GM21619 (cell line): ENCODE measurements around the gene PDPK1.
"Not testable (repeated sequence)": the region's sequence is repeated elsewhere in the genome, so short reads cannot be mapped to it uniquely, and the experiment has no call there.

Source experiments
- ATAC-seq: cut with Tn5 transposase; IDR thresholded peaks from one replicate; pipeline ENCODE4 v1.9.1; 2021; ENCODE audit not compliant: unreplicated experiment

PDPK1 gene

GRCh38 chr16:2609827-2610470 is 72.1 kb downstream of the PDPK1 start:
- ATAC-seq, result no peak

- ATAC-seq, result no peak
Observed at GRCh38 chr16:2610781-2611498, 73.1 kb downstream of the PDPK1 start.

GRCh38 chr16:2611499-2611862 is 73.7 kb downstream of the PDPK1 start:
- no peak for ATAC-seq

GRCh38 chr16:2611877-2612276 is 74.1 kb downstream of the PDPK1 start:
- not testable (repeated sequence) for ATAC-seq

- ATAC-seq, result not testable (repeated sequence)
Observed at GRCh38 chr16:2613251-2613650, 75.4 kb downstream of the PDPK1 start.

GRCh38 chr16:2614761-2615191 is 77.0 kb downstream of the PDPK1 start:
- ATAC-seq, result no peak

- not testable (repeated sequence) for ATAC-seq
Observed at GRCh38 chr16:2618964-2619363, 81.1 kb downstream of the PDPK1 start.

DNA sequence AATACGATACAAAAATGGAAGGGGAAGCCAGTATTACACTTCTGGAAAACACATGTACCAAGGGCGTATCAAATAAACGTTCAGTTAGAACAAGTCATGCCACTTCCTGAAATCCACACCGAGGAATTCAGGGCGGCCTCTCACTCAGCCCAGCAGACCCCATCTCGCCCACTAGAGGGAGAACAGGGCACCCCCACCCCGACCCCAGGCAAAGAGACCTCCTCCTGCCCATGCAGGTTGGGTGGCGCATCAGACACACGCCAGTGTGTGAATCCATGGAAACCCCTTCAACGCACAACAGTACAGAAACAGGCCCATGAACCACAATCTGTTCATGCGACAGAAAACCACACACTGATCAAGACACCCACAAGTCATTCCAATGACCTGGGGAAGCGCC is 81.8 kb downstream of the PDPK1 start:
- not testable (repeated sequence) for ATAC-seq

GRCh38 chr16:2620870-2621269 is 83.0 kb downstream of the PDPK1 start:
- not testable (repeated sequence) for ATAC-seq

- not testable (repeated sequence) for ATAC-seq
Observed at GRCh38 chr16:2621395-2621794, 83.6 kb downstream of the PDPK1 start.

DNA sequence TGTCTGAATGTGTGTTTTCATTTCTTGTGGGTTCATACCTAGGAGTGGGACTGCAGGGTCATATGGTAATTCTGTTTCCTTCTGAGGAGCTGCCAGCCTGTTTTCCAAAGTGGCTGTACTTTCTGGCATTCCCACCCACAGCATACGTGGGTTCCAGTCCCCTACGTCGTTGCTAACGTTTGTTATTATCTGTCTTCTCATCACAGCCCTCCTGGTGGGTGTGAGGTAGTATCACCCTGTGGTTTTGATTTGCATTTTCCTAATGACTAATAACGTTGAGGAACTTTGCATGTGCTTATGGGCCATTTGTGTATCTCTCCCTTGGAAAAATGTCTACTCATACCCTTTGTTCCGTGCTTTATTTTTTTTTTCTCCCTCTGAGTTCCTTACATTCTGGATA is 89.3 kb downstream of the PDPK1 start:
- not testable (repeated sequence) for ATAC-seq

- not testable (repeated sequence) for ATAC-seq
Observed at GRCh38 chr16:2631203-2631602, 93.4 kb downstream of the PDPK1 start.

- ATAC-seq, result not testable (repeated sequence)
Observed at GRCh38 chr16:2632291-2632690, 94.5 kb downstream of the PDPK1 start.

DNA sequence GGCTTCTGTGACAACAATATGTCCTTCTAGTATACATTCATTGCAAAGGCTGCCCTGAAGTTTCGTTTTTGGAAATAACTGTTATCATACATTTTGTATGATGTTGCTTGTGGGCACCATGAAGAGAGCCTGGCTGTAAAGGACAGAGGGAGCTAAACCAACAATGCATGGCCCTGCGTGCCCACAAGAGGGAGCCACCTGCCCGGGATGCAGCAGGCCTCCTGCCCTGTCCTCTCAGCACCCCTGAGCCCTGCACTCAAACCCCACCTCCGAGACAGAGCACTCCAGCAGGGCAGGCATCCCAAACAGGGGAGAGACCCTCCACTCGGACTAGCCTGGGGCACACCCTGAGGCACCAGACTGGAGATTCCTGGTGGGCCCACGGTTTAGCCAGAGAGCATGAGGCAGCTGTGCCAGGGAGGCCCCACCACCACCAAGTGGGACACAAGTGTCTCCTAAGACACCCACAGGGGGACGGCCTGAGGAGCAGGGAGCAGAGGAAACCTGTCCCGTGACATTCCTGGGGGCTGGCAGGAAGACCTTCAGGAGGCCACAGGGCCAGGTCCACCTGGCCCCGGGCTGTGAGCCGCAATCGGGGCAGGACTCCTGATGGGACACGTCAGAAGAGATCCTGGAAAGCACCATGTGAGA is 101.4 kb downstream of the PDPK1 start:
- ATAC-seq, result not testable (repeated sequence)

GRCh38 chr16:2639722-2640072 is 101.9 kb downstream of the PDPK1 start:
- not testable (repeated sequence) for ATAC-seq

DNA sequence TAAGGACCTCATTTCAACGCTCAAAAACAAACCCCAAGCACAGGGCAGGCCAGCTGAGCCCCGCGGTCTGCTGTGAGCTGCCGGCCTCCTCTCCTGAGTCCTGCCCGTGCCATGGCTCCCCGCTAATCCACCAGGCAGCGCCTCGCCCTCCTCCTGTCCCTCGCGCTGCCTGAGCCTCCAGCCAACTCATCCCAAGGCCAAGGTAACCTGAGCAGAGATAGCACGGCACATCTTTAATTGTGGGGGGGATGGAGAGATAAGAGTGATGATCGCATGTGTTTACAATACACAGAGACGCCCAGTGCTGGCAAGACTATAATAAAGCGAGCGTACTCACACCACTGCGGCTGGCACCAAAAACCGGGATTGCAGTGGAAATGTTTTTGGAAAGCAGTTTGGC is 104.7 kb downstream of the PDPK1 start:
- not testable (repeated sequence) for ATAC-seq

GRCh38 chr16:2644754-2645453 is 107.1 kb downstream of the PDPK1 start:
- ATAC-seq, result not testable (repeated sequence)

GRCh38 chr16:2651268-2651871 is 113.5 kb downstream of the PDPK1 start:
- not testable (repeated sequence) for ATAC-seq
